HepG2 (cell line): Measurements from ENCODE around the gene ETHE1. TPM values are rescaled to one million over a fixed set of nuclear protein-coding genes. Genes with fewer than 3 reads are reported as not detected.
A peak's percentile ranks its signal among the peaks of the same experiment; 100 is the strongest.

Source experiments
- AGO2 ChIP-seq: fragments of 200-400 bp; formaldehyde crosslinking; optimal IDR thresholded peaks from 2 replicates; pipeline ENCODE3; 2017; ENCODE audit warnings: mild to moderate bottlenecking, low read depth, low read length, moderate library complexity
- ARID2 ChIP-seq: sonication (generic); formaldehyde crosslinking; IDR thresholded peaks from 2 replicates; pipeline ENCODE4 v1.8.1; 2022; ENCODE audit warnings: mild to moderate bottlenecking, missing genetic modification reagents, borderline replicate concordance
- ATAD3A ChIP-seq: sonication (generic); formaldehyde crosslinking; IDR thresholded peaks from 2 replicates; pipeline ENCODE4 v1.4.0; 2020; ENCODE audit warnings: missing genetic modification reagents
- ETV5 ChIP-seq: IDR thresholded peaks from 2 replicates; pipeline ENCODE4 v1.6.1; 2018; ENCODE audit warnings: missing biosample characterization, missing genetic modification reagents, inconsistent platforms, borderline replicate concordance
- FOXA3 ChIP-seq: IDR thresholded peaks from 2 replicates; pipeline ENCODE4 v1.6.1; 2016; ENCODE audit warnings: missing genetic modification reagents, missing compliant biosample characterization
- HDAC2 ChIP-seq: sonication (generic); formaldehyde crosslinking; IDR thresholded peaks from 2 replicates; pipeline ENCODE4 v1.4.0; 2020; ENCODE audit warnings: missing genetic modification reagents
- HNF4G ChIP-seq, 2 experiments: sonication (generic) in 1 of 2; formaldehyde crosslinking in 1 of 2; IDR thresholded peaks; 2 replicates each; pipeline versions ENCODE4 v1.4.0 to v1.6.1; 2011 to 2020; ENCODE audit warnings: borderline replicate concordance in 2 of 2, low read depth in 2 of 2, mild to moderate bottlenecking in 2 of 2, low read length in 1 of 2, missing genetic modification reagents in 1 of 2, moderate library complexity in 1 of 2
- JARID2 ChIP-seq: sonication (generic); formaldehyde crosslinking; IDR thresholded peaks from 2 replicates; pipeline ENCODE4 v1.8.1; 2023; ENCODE audit warnings: missing genetic modification reagents, inconsistent platforms; ENCODE audit not compliant: insufficient replicate concordance
- KAT2B ChIP-seq: fragments of 150-350 bp; IDR thresholded peaks from 2 replicates; pipeline ENCODE4 v1.6.1; 2014; ENCODE audit warnings: low read depth, low read length, borderline replicate concordance
- MAFK ChIP-seq, 2 experiments: IDR thresholded peaks in 1 of 2; conservative IDR thresholded peaks in 1 of 2; 2 replicates each; pipeline ENCODE4 v1.6.1; 2011; ENCODE audit warnings: improper control_type of control experiment in 2 of 2, low read length in 2 of 2
- MTA3 ChIP-seq: sonication (generic); formaldehyde crosslinking; IDR thresholded peaks from 2 replicates; pipeline ENCODE4 v1.4.0; 2020; ENCODE audit warnings: missing genetic modification reagents
- RFXAP ChIP-seq: sonication (generic); formaldehyde crosslinking; IDR thresholded peaks from 2 replicates; pipeline ENCODE4 v1.4.0; 2020; ENCODE audit warnings: missing genetic modification reagents, borderline replicate concordance
- TRIM22 ChIP-seq: fragments of 450-650 bp; IDR thresholded peaks from 2 replicates; pipeline ENCODE4 v1.6.1; 2017
- YEATS2 ChIP-seq: sonication (generic); formaldehyde crosslinking; IDR thresholded peaks from 2 replicates; pipeline ENCODE4 v1.4.0; 2020; ENCODE audit warnings: missing genetic modification reagents, borderline replicate concordance
- ZFP62 ChIP-seq: sonication (generic); formaldehyde crosslinking; IDR thresholded peaks from 2 replicates; pipeline ENCODE4 v1.4.0; 2020; ENCODE audit warnings: missing genetic modification reagents
- ZKSCAN8 ChIP-seq: IDR thresholded peaks from 2 replicates; pipeline ENCODE4 v1.6.1; 2016; ENCODE audit warnings: borderline replicate concordance, missing genetic modification reagents, missing compliant biosample characterization
- ZNF136 ChIP-seq: sonication (generic); formaldehyde crosslinking; IDR thresholded peaks from 2 replicates; pipeline ENCODE4 v1.8.1; 2022; ENCODE audit warnings: low read depth, mild to moderate bottlenecking, moderate library complexity, missing genetic modification reagents
- ZNF24 ChIP-seq: fragments of 450-650 bp; IDR thresholded peaks from 2 replicates; pipeline ENCODE4 v1.6.1; 2017; ENCODE audit warnings: antibody characterized with exemption, mild to moderate bottlenecking
- ZNF609 ChIP-seq: sonication (generic); formaldehyde crosslinking; IDR thresholded peaks from 2 replicates; pipeline ENCODE4 v1.4.0; 2020; ENCODE audit warnings: mild to moderate bottlenecking, missing genetic modification reagents, borderline replicate concordance
- polyA plus RNA-seq, 8 experiments: library from polyadenylated mRNA; depleted of rRNA in 3 of 8; stranded (reverse) in 7 of 8; unstranded in 1 of 8; fragments of >200 nt; fragmentation: Illumina TruSeq in 4 of 8; extraction: Trizol in 4 of 8; gene quantifications; 2 replicates each; pipeline versions ENCODE4 v1.2.1 to v1.2.3, GENCODE V29; 2011 to 2016; ENCODE audit warnings: low read depth in 4 of 8, missing spikeins in 1 of 8, mixed read lengths in 1 of 8; ENCODE audit not compliant: insufficient read depth in 1 of 8
- total RNA-seq, 5 experiments: library from RNA; depleted of rRNA; stranded (reverse); fragments of >200 nt; fragmentation: Illumina TruSeq; extraction: Trizol; gene quantifications; 2 replicates each; pipeline ENCODE4 v1.2.3, GENCODE V29; 2016; ENCODE audit warnings: low read depth in 1 of 5
- TF ChIP-seq, protein P1 (sequence below): sonication (generic); formaldehyde crosslinking; IDR thresholded peaks from 2 replicates; pipeline ENCODE4 v1.4.0; 2020; ENCODE audit warnings: missing genetic modification reagents
- TF ChIP-seq, protein P2 (sequence below): IDR thresholded peaks from 2 replicates; pipeline ENCODE4 v1.6.1; 2016; ENCODE audit warnings: mild to moderate bottlenecking, missing biosample characterization, missing genetic modification reagents

Gene ETHE1
- total and polyA plus RNA-seq, 2 of the 13 experiments (the other 11 are each of a cell fraction or from before 2014, with no cell fraction given), result 32.5 to 58.4 TPM

DNA sequence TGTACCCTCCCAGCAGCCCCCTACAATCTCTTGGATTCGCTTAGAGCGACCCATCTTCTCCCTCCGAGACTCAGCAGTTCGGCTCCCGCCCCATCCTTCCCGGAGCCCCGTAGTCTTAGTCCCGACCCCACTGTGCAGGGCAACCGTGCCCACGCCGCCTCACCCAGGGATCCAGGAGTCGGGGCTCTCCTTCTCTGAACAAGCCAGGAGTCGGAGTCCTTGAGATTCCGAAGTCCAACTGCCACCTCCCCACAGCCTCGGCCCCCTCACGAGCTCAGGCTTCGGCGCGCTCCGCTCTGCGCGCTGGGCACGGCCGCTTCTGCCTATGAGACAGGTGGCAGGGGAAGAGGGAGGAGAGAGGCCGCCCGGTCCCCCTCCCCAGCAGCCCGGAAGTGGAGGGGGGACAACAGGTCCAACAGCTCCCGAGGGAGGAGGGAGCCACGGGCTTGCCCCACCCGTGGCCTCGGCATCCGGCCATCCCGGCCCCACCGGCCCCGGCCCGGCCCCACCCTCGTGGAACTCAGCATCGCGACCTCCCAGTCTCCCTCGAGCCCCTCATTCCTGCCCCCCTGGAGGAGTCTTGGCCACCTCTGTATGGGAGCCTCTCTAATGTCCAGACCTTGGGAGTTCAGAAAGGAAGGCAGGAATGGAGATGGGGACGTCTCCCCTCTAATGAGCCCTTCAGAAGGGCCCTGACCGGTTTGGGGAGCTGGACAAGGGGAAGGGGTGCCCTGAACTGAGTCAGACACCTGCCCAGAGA lies 22.4 kb downstream of the ETHE1 start, which contains the start of gene PHLDB3 (continued):
- no peak for TF ChIP-seq KAT2B
- TF ChIP-seq ARID2, result no peak
- no peak for TF ChIP-seq FOXA3 (CRISPR knock-in tag)
- no peak for TF ChIP-seq MTA3 (CRISPR knock-in tag)
- TF ChIP-seq ZFP62 (CRISPR knock-in tag), result no peak
- TF ChIP-seq ZKSCAN8 (CRISPR knock-in tag), result no peak
- no peak for TF ChIP-seq YEATS2
- no peak for TF ChIP-seq ZNF24
- TF ChIP-seq, protein P1, sequence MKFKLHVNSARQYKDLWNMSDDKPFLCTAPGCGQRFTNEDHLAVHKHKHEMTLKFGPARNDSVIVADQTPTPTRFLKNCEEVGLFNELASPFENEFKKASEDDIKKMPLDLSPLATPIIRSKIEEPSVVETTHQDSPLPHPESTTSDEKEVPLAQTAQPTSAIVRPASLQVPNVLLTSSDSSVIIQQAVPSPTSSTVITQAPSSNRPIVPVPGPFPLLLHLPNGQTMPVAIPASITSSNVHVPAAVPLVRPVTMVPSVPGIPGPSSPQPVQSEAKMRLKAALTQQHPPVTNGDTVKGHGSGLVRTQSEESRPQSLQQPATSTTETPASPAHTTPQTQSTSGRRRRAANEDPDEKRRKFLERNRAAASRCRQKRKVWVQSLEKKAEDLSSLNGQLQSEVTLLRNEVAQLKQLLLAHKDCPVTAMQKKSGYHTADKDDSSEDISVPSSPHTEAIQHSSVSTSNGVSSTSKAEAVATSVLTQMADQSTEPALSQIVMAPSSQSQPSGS (CRISPR knock-in tag), result no peak
- TF ChIP-seq ZNF609 (CRISPR knock-in tag), result no peak
- TF ChIP-seq ZNF136 (CRISPR knock-in tag), result no peak
- peak; percentile 89 for TF ChIP-seq ETV5 (CRISPR knock-in tag)
- TF ChIP-seq ATAD3A (CRISPR knock-in tag), result no peak
- TF ChIP-seq AGO2, result no peak
- TF ChIP-seq RFXAP (CRISPR knock-in tag), result no peak
- TF ChIP-seq HNF4G (IDR thresholded peaks at IDR 0.05; ENCODE audit: borderline replicate concordance, low read depth, low read length), result no peak
- TF ChIP-seq HNF4G (CRISPR knock-in tag; IDR thresholded peaks at IDR 0.05; ENCODE audit: borderline replicate concordance, low read depth), result peak; percentile 9; the same call in 1 of the 2 replicates
- no peak for TF ChIP-seq MAFK (conservative IDR thresholded peaks at IDR 0.05 in 1 of 2, IDR thresholded peaks at IDR 0.05 in 1 of 2; ENCODE audit: low read length in 2 of 2)
- TF ChIP-seq TRIM22, result no peak
- no peak for TF ChIP-seq JARID2 (CRISPR knock-in tag)
- TF ChIP-seq HDAC2 (CRISPR knock-in tag), result no peak
- TF ChIP-seq, protein P2, sequence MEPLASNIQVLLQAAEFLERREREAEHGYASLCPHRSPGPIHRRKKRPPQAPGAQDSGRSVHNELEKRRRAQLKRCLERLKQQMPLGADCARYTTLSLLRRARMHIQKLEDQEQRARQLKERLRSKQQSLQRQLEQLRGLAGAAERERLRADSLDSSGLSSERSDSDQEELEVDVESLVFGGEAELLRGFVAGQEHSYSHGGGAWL, result no peak
